Large intestine (tissue), 3 donors: ENCODE results near the gene MCM8. TPM values are rescaled to one million over a fixed set of nuclear protein-coding genes. Genes with fewer than 3 reads are reported as not detected.
"Not testable (repeated sequence)": the region's sequence is repeated elsewhere in the genome, so short reads cannot be mapped to it uniquely, and the experiment has no call there.

ENCODE experiments used
- DNase-seq, 2 donors: peaks; one replicate each; pipeline versions ENCODE4 v3.0.0 to v3.0.0-alpha.2; 2013
- H3K27ac ChIP-seq: one replicate; pipeline ENCODE4 v1.5.1; 2013; ENCODE audit warnings: low read length
- H3K27me3 ChIP-seq: 2 replicates; pipeline ENCODE4 v1.6.1; 2013; ENCODE audit warnings: low read length; ENCODE audit not compliant: control insufficient read depth, insufficient read depth
- H3K36me3 ChIP-seq: 2 replicates; pipeline ENCODE4 v1.6.1; 2013; ENCODE audit warnings: low read length; ENCODE audit not compliant: control insufficient read depth, insufficient read depth
- H3K4me1 ChIP-seq: one replicate; pipeline ENCODE4 v1.6.1; 2013; ENCODE audit warnings: low read length; ENCODE audit not compliant: control insufficient read depth, insufficient read depth
- H3K4me3 ChIP-seq: one replicate; pipeline ENCODE4 v1.5.1; 2013; ENCODE audit warnings: low read length
- H3K9me3 ChIP-seq: one replicate; pipeline ENCODE4 v1.6.1; 2013; ENCODE audit warnings: mild to moderate bottlenecking, low read depth, low read length, moderate library complexity; ENCODE audit not compliant: control insufficient read depth
- WGBS: methylation state at CpG from one replicate; pipeline ENCODE4 v1.1.5; 2013; ENCODE audit warnings: low lambda C conversion rate; ENCODE audit not compliant: insufficient coverage; 5-methylcytosine and 5-hydroxymethylcytosine counted together
- polyA plus RNA-seq: library from polyadenylated mRNA; unstranded; fragments of 120-200 nt; gene quantifications from one replicate; pipeline ENCODE4 v1.2.1, GENCODE V29; 2013

MCM8 gene
- polyA plus RNA-seq, 1 donor = 13.1 TPM

DNA sequence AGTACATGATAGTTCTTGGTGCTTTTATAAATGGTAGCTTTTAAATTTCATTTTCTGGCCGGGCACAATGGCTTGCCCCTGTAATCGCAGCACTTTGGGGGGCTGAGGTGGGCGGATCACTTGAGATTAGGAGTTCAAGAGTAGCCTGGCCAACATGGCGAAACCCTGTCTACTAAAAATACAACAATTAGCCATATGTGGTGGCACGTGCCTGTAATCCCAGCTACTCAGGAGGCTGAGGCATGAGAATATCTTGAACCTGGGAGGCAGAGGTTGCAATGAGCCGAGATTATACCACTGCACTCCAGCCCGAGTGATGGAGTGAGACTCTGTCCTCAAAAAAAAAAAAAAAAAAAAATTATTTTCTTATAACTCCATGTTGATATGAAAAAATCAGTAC lies 67.4 kb downstream of the MCM8 start:
- Histone ChIP-seq H3K4me1 (no peaks in the 10 kb centered on the region), H3K27me3 (no peaks in the 10 kb centered on the region), H3K9me3 (no peaks in the 10 kb centered on the region), H3K27ac (no peak overlapping the region), H3K4me3 (no peak overlapping the region), H3K36me3 (peaks cover 40% of the 10 kb centered on the region)
- DNase-seq = no peak
- 100% methylated on average over 1 of the region's 7 CpGs for WGBS

DNA sequence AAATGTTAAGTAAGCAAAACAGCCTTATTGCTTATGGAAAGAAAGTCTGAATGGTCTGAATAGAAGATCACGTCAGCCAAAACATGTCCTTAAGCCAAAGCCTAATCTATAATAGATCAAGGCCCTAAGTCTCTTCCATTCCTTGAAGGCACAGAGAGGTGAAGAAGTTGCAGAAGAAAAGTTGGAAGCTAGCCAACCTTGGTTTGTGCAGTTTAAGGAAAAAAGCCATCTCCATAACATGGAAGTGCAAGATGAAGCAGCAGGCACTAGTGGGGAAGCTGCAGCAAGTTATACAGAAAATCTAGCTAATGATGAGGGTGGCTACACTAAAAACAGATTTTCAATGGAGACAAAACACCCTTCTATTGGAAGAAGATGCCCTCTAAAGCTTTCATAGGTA lies 74.3 kb downstream of the MCM8 start:
- no peak overlapping the region for H3K27ac ChIP-seq
- no peaks in the 10 kb centered on the region for H3K4me1 ChIP-seq
- no peak for DNase-seq
- H3K27me3 ChIP-seq = no peaks in the 10 kb centered on the region
- no peaks in the 10 kb centered on the region for H3K9me3 ChIP-seq
- 100% methylated on average over 1 of the region's 1 CpG for WGBS
- peaks cover 47% of the 10 kb centered on the region for H3K36me3 ChIP-seq
- no peak overlapping the region for H3K4me3 ChIP-seq

DNA sequence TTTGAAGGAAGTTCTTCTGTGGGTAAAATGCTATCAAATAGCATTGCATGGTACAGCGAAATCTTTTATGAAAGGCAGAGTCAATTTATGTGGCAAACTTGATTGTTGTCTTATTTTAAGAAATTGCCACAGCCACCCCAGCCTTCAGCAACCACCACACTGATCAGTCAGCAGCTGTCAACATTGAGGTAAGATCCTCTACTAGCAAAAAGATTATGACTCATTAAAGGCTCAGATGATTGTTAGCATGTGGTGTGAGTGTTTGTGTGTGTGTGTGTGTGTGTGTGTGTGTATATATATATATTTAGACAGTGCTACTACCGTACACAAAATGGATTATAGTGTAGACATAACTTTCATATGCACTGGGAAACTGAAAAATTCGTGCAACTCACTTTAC lies 75.6 kb downstream of the MCM8 start:
- no CpG with 5 or more reads among the region's 3 CpGs for WGBS
- DNase-seq = no peak

DNA sequence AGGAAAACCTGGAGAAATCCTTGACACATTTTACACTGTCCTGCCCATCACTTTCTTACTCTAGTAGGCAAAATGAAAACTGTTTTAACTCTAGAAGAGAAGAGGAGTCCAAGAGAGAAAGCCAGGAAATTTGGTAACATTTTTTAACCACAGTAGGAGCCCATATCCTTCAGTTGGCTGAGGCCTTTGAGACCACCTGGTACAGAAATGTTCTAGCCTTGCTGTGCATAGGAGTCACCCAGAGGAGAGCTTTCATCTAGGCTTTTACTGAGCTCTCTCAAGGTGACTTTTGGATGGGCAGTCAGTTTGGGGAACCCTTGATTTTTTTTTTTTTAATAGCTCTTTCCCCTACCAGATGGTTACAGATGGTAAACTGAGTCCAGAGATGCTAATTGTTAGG lies 78.4 kb downstream of the MCM8 start:
- Histone ChIP-seq H3K4me3 (no peak overlapping the region), H3K4me1 (no peaks in the 10 kb centered on the region), H3K27ac (no peak overlapping the region), H3K27me3 (no peaks in the 10 kb centered on the region), H3K36me3 (peaks cover 53% of the 10 kb centered on the region), H3K9me3 (no peaks in the 10 kb centered on the region)
- no peak for DNase-seq

More for the DNA sequence above, 75.6 kb downstream of the MCM8 start:
- Histone ChIP-seq H3K4me1 (no peaks in the 10 kb centered on the region), H3K27me3 (no peaks in the 10 kb centered on the region), H3K4me3 (no peak overlapping the region), H3K9me3 (no peaks in the 10 kb centered on the region), H3K27ac (no peak overlapping the region), H3K36me3 (peaks cover 48% of the 10 kb centered on the region)

DNA sequence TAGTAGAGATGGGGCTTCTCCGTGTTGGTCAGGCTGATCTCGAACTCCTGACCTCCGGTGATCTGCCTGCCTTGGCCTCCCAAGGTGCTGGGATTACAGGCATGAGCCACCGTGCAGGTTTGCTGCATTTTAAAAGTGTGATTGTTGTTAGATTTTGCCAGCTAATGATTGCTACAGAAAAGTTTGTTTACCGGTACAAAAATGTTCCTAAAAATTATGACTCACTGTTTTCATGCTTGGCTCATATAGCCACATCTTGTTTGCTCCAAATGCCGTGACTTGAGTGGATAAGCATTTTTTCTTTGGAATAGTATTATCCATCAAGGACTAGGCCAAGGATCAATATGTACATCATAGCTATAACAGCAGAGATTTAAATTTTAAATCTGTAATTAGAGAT lies 79.1 kb downstream of the MCM8 start:
- no peak for DNase-seq
- Histone ChIP-seq H3K4me3 (no peak overlapping the region), H3K27me3 (no peaks in the 10 kb centered on the region), H3K4me1 (no peaks in the 10 kb centered on the region), H3K36me3 (peaks cover 53% of the 10 kb centered on the region), H3K27ac (no peak overlapping the region), H3K9me3 (no peaks in the 10 kb centered on the region)
- WGBS = 100% methylated on average over 1 of the region's 6 CpGs

DNA sequence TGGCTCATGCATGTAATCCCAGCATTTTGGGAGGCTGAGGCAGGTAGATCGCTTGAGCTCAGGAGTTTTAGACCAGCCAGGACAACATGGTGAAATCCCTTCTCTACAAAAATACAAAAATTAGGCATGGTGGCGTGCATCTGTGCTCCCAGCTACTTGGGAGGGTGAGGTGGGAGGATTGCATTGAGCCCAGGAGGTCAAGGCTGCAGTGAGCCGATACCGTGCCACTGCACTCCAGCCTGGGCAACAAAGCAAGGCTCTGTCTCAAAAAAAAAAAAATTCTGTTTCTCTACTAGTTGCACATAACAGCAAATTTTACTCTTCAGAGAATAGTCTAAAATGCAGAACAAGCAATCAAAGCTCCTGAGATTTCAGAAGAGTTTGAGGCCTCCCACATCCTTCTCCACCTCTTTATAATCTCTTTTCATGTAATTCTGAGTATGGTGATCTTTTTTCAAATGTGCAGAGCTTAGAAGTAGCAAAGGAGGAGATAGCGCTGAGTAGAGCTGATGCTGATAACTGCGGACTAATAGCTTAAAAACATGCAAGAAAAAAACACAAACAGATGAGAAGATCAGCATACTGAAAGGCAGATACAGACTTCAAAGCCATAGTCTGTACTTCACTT lies 80.1 kb downstream of the MCM8 start:
- DNase-seq = no peak
- Histone ChIP-seq H3K27me3 (no peaks in the 10 kb centered on the region), H3K27ac (no peak overlapping the region), H3K4me1 (no peaks in the 10 kb centered on the region), H3K9me3 (no peaks in the 10 kb centered on the region), H3K4me3 (no peak overlapping the region), H3K36me3 (peaks cover 50% of the 10 kb centered on the region)
- WGBS = 100% methylated on average over 3 of the region's 6 CpGs

DNA sequence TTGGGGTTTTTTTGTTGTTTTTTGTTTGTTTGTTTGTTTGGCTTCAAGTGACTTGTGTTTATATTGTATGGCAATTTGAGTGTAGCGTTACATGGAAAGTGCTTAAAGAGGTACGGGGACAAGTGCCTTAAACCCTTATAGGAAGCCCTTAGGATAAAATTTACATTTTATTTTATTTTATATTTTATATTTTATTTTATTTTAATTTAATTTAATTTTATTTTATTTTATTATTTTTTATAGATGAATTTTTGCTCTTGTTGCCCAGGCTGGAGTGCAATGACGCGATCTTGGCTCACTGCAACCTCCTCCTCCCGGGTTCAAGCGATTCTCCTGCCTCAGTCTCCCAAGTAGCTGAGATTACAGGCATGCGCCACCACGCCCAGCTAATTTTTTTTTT lies 82.5 kb downstream of the MCM8 start:
- not testable (repeated sequence) for DNase-seq, H3K9me3 ChIP-seq, H3K4me1 ChIP-seq, H3K4me3 ChIP-seq, H3K27me3 ChIP-seq, H3K27ac ChIP-seq
- 98% methylated on average over 4 of the region's 8 CpGs for WGBS
- peaks cover 53% of the 10 kb centered on the region for H3K36me3 ChIP-seq

DNA sequence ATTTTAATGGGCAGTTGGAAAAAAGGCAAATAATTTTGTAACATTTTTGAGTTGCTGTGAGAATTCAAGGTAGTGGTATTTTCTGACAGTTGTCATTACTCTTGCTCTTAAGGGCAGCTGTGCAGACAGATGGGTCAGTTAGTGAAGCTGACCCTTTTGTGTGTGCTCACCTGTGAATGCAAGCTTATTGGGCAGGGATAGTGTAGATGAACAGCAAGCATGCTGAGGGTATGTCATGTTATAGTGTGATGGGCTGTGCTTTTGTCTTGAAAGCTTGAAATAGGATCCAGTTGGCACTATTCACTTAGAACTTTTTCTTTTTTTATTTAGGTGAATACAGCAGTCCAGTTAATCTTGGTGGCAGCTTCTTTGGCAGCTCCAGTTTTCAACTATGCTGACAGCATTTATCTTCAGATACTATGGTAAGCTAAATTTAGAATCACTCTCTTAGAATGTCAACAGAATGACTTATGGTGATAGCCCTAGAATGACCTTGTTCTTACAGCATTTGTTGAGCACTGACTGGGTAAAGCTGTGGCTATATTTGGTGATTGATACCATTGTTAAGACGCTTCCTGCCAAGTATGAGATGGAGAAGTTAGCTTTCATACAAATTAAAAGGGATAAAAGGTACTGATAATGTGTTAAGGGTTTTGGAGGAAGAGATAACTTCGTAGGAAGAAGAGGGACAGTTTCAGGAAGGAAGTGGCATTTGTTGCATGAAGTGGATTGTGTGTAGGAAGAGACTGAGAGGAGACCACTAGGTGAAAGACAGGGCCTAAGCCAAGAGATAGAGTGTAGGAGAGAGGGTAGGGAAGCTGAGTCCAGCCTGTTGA lies 83.9 kb downstream of the MCM8 start:
- H3K4me1 ChIP-seq = no peaks in the 10 kb centered on the region
- H3K36me3 ChIP-seq = peaks cover 59% of the 10 kb centered on the region
- H3K4me3 ChIP-seq = no peak overlapping the region
- no peak for DNase-seq
- 86% methylated on average over 1 of the region's 2 CpGs for WGBS
- no peaks in the 10 kb centered on the region for H3K9me3 ChIP-seq
- no peak overlapping the region for H3K27ac ChIP-seq
- no peaks in the 10 kb centered on the region for H3K27me3 ChIP-seq

DNA sequence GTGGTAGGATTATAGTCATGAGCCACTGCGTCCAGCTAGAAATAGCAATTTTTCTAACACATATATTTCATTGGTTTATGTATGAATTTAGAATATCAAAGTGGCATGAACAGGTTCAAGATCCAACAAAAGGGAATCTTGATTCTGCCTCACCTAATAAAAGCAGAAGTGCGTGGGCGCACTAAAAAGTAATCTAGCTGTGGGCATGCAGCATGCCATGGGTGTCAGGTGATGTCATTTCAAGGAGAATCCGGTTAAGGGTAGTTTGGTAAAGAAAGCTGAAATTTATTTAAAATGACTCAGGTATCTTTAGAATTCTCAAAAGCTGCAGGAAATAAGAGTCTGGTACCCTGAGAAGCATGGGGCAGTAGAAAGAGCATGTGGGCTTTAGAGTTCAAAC lies 85.8 kb downstream of the MCM8 start:
- H3K36me3 ChIP-seq = peaks cover 66% of the 10 kb centered on the region
- no peaks in the 10 kb centered on the region for H3K27me3 ChIP-seq
- H3K27ac ChIP-seq = no peak overlapping the region
- H3K4me1 ChIP-seq = no peaks in the 10 kb centered on the region
- no peak overlapping the region for H3K4me3 ChIP-seq
- WGBS = 100% methylated on average over 3 of the region's 4 CpGs
- no peaks in the 10 kb centered on the region for H3K9me3 ChIP-seq
- DNase-seq = no peak

DNA sequence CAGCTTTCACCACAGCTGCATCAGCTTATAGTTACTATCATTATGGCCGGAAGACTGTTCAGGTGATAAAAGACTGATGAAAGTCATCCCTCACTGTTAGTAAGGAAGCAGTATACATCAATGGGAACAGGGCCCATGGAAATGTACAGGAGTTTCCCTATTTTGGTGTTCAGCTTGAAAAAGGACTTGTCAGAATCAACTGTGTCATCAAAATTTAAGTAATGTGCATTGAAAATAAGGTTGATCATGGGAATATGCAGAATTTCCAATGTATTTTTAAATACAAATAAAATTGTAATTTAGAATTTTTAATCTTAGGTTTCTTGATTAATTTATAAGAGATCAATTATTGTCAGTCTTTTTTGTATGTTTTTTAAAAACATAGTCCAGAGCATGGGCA lies 86.6 kb downstream of the MCM8 start:
- H3K4me1 ChIP-seq = no peaks in the 10 kb centered on the region
- peaks cover 69% of the 10 kb centered on the region for H3K36me3 ChIP-seq
- no peak overlapping the region for H3K4me3 ChIP-seq
- no peak overlapping the region for H3K27ac ChIP-seq
- peaks cover 6% of the 10 kb centered on the region for H3K9me3 ChIP-seq
- H3K27me3 ChIP-seq = no peaks in the 10 kb centered on the region
- no CpG with 5 or more reads among the region's 1 CpG for WGBS
- no peak for DNase-seq

DNA sequence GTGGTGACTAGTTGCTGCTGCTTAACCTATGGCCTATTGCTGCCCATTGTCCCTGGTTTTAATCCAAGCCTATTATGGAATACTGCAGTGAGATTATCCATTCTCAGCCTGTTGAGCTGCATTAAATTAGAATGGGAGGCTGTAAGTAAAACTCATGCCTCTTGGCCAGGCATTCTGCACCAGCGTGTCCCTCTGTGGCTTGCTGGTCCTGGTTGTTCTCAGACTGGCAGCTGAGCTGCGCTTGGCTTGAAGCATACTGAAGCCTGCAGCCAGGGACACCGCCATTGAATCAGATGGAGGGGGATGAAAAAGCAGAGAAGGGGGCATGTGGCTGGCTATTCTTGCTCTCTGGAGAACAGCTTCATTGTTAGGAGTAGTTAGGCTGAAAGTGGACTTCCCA lies 87.8 kb downstream of the MCM8 start:
- no CpG with 5 or more reads among the region's 3 CpGs for WGBS
- H3K27me3 ChIP-seq = no peaks in the 10 kb centered on the region
- H3K27ac ChIP-seq = no peak overlapping the region
- DNase-seq = no peak
- peaks cover 65% of the 10 kb centered on the region for H3K36me3 ChIP-seq
- H3K4me1 ChIP-seq = no peaks in the 10 kb centered on the region
- H3K9me3 ChIP-seq = peaks cover 6% of the 10 kb centered on the region
- no peak overlapping the region for H3K4me3 ChIP-seq
